DMS79 treated with DMSO at 0.1 percent for 48 hours (cell line): ENCODE measurements around the gene SHMT2.

Experiments
- DNase-seq: peaks from one replicate; lab custom pipeline; 2025; lab: John Stamatoyannopoulos, UW

SHMT2 gene

GRCh38 chr12:57240066-57240921 lies 10.8 kb downstream of the SHMT2 start:
- peak; percentile 38 for DNase-seq

GRCh38 chr12:57240926-57241401 lies 11.5 kb downstream of the SHMT2 start:
- no peak for DNase-seq

GRCh38 chr12:57241402-57242310 lies 12.1 kb downstream of the SHMT2 start:
- no peak for DNase-seq

GRCh38 chr12:57242329-57242690 lies 12.8 kb downstream of the SHMT2 start:
- DNase-seq = peak; percentile 39

GRCh38 chr12:57242691-57243454 lies 13.4 kb downstream of the SHMT2 start:
- peak; percentile 50 for DNase-seq

- DNase-seq = no peak
Measured at GRCh38 chr12:57243521-57244311, 14.2 kb downstream of the SHMT2 start.

- DNase-seq = no peak
Measured at GRCh38 chr12:57244312-57244696, 14.8 kb downstream of the SHMT2 start.

GRCh38 chr12:57247041-57247440 lies 17.5 kb downstream of the SHMT2 start:
- no peak for DNase-seq

- DNase-seq = no peak
Measured at GRCh38 chr12:57248934-57249742, 19.6 kb downstream of the SHMT2 start.

- no peak for DNase-seq
Measured at GRCh38 chr12:57250541-57250940, 21.0 kb downstream of the SHMT2 start.

- no peak for DNase-seq
Measured at GRCh38 chr12:57250956-57251355, 21.4 kb downstream of the SHMT2 start, which contains the start of gene STAC3. STAC3 (minus strand) TSS chr12:57251187; CDS start chr12:57249636, 1,551 bp downstream.

GRCh38 chr12:57254506-57255280 lies 25.2 kb downstream of the SHMT2 start:
- no peak for DNase-seq

- no peak for DNase-seq
Measured at GRCh38 chr12:57255916-57256315, 26.4 kb downstream of the SHMT2 start.

GRCh38 chr12:57258977-57259970 lies 29.8 kb downstream of the SHMT2 start:
- DNase-seq = no peak

GRCh38 chr12:57260366-57260765 lies 30.9 kb downstream of the SHMT2 start:
- no peak for DNase-seq

- no peak for DNase-seq
Measured at GRCh38 chr12:57261428-57261865, 31.9 kb downstream of the SHMT2 start.

GRCh38 chr12:57262126-57262822 lies 32.8 kb downstream of the SHMT2 start:
- no peak for DNase-seq

GRCh38 chr12:57263096-57263495 lies 33.6 kb downstream of the SHMT2 start:
- DNase-seq = no peak
